Activated CD8-positive, alpha-beta memory T cell treated with anti-CD3 and anti-CD28 coated beads, Interleukin-2, amount 50 U/mL, for 24 hours (primary cell): Measurements from ENCODE around the gene ZNF35.
"Not testable (repeated sequence)": the region's sequence is repeated elsewhere in the genome, so short reads cannot be mapped to it uniquely, and the experiment has no call there.

ENCODE experiments used
- DNase-seq: peaks from one replicate; pipeline ENCODE4 v3.0.0-alpha.2; 2020; ENCODE audit errors: extremely low read depth

Gene ZNF35

GRCh38 chr3:44648564-44649229 is at the start of gene ZNF35:
Gene ZNF35, plus strand, starts transcription at chr3:44648732. Its CDS starts 2,336 bp downstream, at chr3:44651068.
- DNase-seq, result no peak

DNA sequence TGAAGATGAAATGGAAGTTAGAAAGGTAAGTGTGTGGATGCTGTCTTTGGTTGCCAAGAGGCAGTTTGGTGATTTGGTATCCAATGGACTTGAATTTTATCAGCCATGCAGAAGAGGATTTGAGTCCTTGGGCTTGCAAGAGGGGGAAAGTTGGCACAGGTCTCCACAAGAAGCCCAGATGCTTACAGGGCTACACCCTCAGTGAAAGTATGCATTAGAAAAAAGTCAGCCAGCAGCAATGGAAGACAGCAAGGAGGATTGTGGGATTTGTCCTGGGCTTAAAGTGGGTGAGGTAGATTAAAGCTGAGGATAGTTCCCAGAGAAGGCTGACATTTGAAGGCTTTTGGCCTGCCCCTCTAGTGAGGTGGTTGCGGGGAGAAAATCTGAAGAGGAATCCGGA is 46.8 kb upstream of the ZNF35 start:
- DNase-seq, result no peak

- DNase-seq, result no peak
These were observed 35.9 kb upstream of the ZNF35 start for GRCh38 chr3:44612678-44613077.

- DNase-seq, result no peak
These were observed 23.6 kb upstream of the ZNF35 start, which contains the start of gene ZNF197 for GRCh38 chr3:44624749-44625480. Gene ZNF197, plus strand, starts transcription at chr3:44625036. Its CDS starts 4,119 bp downstream, at chr3:44629155.

DNA sequence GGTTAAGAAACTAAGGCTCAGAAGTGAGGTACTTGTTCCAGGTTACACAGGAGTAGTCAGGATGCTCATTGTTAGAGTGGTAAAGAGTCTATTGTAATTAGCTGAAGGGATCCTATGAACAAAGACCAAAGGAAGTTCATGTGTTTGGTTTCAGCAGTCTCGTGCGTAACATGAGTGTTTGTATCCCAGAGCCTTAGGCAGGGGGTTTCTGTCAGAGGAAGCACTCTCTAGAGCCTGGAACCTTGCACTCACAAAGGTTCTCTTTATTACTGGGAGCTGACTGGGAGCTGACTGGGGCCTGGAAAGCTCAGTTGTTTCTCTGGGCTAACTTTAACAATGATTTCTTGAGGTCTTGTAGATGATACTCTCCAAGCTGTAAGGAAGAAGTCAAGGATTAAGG is 19.8 kb upstream of the ZNF35 start:
- no peak for DNase-seq

- DNase-seq, result no peak
These were observed 16.3 kb upstream of the ZNF35 start for GRCh38 chr3:44632193-44632592.

- no peak for DNase-seq
These were observed 6.2 kb upstream of the ZNF35 start for GRCh38 chr3:44642337-44642736.

DNA sequence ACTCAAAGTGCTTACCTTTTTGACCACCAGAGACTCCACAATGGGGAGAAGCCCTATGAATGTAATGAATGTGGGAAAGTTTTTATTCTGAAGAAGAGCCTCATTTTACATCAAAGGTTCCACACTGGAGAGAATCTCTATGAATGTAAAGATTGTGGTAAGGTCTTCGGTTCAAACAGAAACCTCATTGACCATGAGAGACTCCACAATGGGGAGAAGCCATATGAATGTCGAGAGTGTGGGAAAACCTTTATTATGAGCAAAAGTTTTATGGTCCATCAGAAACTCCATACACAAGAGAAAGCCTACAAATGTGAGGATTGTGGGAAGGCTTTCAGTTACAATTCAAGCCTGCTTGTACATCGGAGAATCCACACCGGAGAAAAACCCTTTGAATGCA is 5.5 kb upstream of the ZNF35 start:
- DNase-seq, result no peak

- DNase-seq, result no peak
These were observed 761 bp upstream of the ZNF35 start for GRCh38 chr3:44647771-44648170.

GRCh38 chr3:44649709-44650108 is 1.2 kb downstream of the ZNF35 start:
- no peak for DNase-seq

DNA sequence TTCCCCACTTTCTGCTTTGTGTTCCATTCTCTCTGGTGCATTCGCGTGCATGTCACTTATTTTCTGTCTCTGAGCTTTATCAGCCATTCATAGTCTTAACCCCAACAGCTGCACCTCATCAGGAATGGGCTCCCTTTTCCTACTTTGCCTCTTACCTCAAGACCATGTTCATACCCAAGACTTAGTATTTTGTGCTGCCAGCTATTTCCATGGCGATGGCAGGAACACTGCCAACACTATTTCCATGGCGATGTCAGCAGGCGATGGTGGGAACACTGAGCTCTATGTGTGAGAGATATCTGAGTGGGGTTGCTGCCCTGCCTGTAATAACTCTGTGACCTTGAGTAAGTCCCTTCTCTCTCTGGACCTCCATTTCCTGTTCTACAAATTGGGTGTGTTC is 5.5 kb downstream of the ZNF35 start:
- no peak for DNase-seq

DNA sequence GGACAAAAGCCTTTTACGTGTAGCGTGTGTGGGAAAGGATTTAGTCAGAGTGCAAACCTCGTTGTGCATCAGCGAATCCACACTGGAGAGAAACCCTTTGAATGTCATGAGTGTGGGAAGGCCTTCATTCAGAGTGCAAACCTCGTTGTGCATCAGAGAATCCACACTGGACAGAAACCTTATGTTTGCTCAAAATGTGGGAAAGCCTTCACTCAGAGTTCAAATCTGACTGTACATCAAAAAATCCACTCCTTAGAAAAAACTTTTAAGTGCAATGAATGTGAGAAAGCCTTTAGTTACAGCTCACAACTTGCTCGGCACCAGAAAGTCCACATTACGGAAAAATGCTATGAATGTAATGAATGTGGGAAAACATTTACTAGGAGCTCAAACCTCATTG is 10.5 kb downstream of the ZNF35 start:
- DNase-seq, result no peak

GRCh38 chr3:44659434-44659833 is 10.9 kb downstream of the ZNF35 start:
- no peak for DNase-seq

- DNase-seq, result no peak
These were observed 12.7 kb downstream of the ZNF35 start for GRCh38 chr3:44661189-44661588.

- no peak for DNase-seq
These were observed 16.6 kb downstream of the ZNF35 start for GRCh38 chr3:44665173-44665572.

GRCh38 chr3:44666346-44666745 is 17.8 kb downstream of the ZNF35 start:
- DNase-seq, result no peak

DNA sequence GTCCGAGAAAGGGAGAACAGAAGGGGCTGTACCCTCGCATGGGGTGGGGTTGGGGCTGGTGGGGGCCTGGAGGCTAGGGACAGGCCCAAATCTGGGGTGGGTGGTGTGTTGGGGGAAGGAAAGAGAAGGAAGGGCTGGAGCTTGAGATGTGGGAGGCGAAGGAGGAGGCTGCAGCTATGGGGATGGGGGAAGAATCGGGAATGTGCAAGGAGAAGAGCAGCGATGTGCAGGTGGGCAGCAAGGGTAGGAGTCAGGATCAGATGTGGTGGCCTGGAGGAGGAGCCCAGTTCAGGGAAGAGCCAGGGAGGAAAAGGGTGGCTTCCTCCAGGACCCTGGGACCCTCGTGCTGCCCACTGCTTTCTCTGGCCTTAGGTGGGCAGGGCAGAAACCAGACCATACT is 21.2 kb downstream of the ZNF35 start:
- DNase-seq, result no peak

GRCh38 chr3:44673466-44673865 is 24.9 kb downstream of the ZNF35 start:
- not testable (repeated sequence) for DNase-seq

DNA sequence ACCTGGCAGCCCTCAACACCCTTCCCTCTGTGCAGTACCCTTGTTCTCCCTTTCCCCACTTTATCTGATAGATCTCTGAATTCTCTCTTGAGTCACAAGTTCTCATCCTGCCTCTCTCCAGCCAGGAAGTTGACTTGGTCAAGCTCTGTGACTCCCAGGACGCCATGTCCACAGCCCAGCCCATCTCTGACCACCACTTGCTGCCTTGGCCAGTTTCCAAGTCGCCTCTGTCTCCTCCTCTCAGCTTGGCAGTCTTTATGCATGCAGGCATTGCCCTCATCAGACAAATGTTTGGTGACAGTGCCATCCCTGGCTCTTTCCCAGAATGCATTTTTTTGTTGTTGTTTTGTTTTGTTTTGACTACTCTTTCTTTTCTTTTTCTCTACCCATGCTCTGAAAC is 25.7 kb downstream of the ZNF35 start:
- no peak for DNase-seq

- no peak for DNase-seq
These were observed 30.1 kb downstream of the ZNF35 start for GRCh38 chr3:44678480-44679116.

DNA sequence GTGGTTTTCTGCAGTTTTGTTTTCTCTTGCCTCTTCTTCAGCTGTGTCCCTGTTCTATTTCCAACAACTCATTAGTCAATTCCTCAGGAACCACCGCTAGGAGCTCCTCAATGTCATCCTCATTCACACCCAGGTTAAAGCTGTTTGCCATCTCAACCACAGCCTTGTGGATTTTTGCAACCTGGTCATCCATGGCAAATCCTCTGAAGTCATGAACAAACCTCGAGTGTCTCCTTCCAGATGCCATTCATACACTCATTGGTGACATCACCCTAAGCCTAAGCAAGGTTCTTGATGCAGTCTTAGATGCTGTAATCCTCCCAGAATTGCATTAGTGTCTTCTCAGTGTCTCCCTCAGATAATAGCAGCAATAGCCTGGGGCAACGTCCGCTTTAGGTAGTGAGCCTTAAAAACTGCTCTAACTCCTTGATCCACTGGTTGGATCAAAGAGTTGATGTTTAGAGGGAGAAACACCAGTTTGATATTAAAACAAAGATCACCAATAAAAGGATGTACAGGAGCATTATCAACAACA is 32.5 kb downstream of the ZNF35 start:
- DNase-seq, result no peak

GRCh38 chr3:44682182-44682896 is 33.8 kb downstream of the ZNF35 start:
- DNase-seq, result no peak
